Measurements from ENCODE around the gene HIBCH.
"Not testable (repeated sequence)": the region's sequence is repeated elsewhere in the genome, so short reads cannot be mapped to it uniquely, and the experiment has no call there.

Gene HIBCH

DNA sequence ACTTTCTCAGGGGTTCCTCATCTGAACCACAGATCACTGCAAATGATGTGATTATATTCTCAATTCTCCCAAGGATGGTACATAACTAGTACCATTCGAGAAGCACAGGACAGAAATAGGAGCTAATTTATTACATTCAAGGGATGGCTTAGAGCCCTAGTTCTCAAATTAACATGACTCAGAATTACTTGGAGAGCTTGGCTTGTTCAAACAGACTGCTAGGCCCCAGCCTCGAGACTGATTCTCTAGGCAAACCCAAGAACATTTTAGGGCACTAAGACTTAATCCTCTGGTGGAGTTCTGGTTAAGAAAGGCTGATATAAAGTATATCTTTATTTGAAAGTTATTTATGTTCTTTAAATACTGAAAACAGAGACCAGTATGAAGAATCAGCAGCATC, 35.8 kb downstream of the HIBCH start:
- TF ChIP-seq, protein P1, sequence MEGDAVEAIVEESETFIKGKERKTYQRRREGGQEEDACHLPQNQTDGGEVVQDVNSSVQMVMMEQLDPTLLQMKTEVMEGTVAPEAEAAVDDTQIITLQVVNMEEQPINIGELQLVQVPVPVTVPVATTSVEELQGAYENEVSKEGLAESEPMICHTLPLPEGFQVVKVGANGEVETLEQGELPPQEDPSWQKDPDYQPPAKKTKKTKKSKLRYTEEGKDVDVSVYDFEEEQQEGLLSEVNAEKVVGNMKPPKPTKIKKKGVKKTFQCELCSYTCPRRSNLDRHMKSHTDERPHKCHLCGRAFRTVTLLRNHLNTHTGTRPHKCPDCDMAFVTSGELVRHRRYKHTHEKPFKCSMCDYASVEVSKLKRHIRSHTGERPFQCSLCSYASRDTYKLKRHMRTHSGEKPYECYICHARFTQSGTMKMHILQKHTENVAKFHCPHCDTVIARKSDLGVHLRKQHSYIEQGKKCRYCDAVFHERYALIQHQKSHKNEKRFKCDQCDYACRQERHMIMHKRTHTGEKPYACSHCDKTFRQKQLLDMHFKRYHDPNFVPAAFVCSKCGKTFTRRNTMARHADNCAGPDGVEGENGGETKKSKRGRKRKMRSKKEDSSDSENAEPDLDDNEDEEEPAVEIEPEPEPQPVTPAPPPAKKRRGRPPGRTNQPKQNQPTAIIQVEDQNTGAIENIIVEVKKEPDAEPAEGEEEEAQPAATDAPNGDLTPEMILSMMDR (IDR thresholded peaks at IDR 0.05; ENCODE audit: borderline replicate concordance, control extremely low read depth, extremely low read depth, insufficient read depth, missing control alignments) = no peak
- in situ Hi-C loops (cut with MboI; ENCODE audit: low sequenced_read_pairs, unreplicated experiment) = loop anchor here (25.0 kb wide), 1 partner anchor 196 kb away; no protein-coding TSS in a partner anchor
- no peak for DNase-seq (ENCODE audit: low spot score)

DNA sequence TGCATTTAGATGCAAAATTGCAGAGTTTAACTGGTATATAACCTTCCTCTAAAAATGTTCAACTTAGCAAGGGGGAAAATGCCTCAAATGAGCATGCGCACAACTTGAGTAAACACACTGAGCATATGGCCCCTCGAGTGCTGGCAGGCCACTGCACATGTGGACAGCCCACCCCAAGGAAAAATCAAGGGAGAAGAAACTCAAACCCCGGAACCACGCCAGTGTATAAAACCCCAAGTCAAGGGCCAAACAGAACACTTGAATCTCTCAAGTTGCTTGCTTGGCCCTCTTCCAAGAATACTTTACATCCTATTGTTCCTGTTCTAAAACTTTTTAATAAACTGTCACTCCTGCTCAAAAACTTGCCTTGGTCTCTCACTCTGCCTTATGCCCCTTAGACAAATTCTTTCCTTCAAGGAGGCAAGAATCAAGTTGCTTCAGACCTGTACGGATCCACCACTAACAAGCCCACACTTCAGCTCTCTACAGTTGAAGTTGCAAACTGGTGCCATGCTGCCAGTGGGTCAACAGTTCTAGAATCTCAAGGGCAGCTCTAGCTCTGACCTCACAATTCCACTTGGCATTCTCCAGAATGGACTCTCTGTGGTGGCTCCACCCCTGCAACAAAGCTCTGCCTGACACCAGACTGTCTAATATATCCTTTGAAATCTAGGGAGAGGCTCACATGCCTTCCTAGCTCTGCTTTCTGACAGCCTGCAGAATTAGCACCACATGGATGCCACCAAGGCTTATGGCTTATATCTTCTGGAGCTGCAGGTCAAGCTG, 38.9 kb downstream of the HIBCH start:
- TF ChIP-seq, protein P1 (IDR thresholded peaks at IDR 0.05; ENCODE audit: borderline replicate concordance, control extremely low read depth, extremely low read depth, insufficient read depth, missing control alignments) = no peak
- DNase-seq (ENCODE audit: low spot score) = no peak
- in situ Hi-C loops (cut with MboI; ENCODE audit: low sequenced_read_pairs, unreplicated experiment) = loop anchor here (25.0 kb wide), 1 partner anchor 193 kb away; no protein-coding TSS in a partner anchor

- DNase-seq (ENCODE audit: low spot score) = not testable (repeated sequence)
- in situ Hi-C loops (cut with MboI; ENCODE audit: low sequenced_read_pairs, unreplicated experiment) = loop anchor here (25.0 kb wide), 1 partner anchor 192 kb away; no protein-coding TSS in a partner anchor
Observed at GRCh38 chr2:190279256-190280134, 40.1 kb downstream of the HIBCH start.

DNA sequence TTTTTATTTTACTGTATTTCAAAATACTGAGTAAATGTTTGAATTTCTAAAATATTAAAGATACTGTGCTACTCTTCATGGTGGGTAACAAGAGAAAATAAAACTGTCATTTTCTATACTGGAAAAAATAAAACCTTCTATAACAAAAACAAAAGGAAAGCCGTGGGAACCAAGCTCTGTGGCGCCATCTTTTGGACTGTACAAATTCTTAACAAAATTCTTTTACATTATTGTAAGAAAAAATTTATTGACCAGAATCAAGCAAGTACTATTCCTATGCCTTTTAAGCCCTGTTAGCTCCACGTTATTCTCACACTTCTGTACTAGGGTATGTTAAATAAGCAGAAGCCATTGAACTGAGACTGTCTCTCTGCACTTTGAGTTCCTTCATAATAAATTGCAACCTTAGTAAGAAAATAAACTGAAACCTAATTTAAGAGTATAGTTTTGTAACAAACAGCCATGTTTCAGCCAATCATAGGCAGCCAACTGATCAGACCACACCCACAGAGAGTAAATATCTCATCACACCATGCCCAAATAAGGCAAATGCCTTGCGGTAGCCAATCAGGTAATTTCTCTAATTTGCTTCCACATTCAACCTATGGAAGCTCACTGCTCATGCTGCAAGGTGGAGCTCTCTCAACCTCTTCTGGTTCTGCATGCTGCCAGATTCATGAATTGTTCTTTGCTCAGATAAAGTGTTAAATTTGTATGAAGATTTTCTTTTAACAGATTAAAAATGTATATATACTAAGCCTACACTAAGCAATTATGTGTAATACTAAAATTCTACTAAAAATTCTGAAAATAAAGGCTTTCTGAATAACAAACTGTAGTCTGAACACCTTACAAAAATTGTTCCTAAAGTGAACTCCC, 42.2 kb downstream of the HIBCH start:
- TF ChIP-seq, protein P1 (IDR thresholded peaks at IDR 0.05; ENCODE audit: borderline replicate concordance, control extremely low read depth, extremely low read depth, insufficient read depth, missing control alignments) = no peak
- DNase-seq (ENCODE audit: low spot score) = peak; percentile 10
- in situ Hi-C loops (cut with MboI; ENCODE audit: low sequenced_read_pairs, unreplicated experiment) = loop anchor here (25.0 kb wide), 1 partner anchor 190 kb away; no protein-coding TSS in a partner anchor

- TF ChIP-seq, protein P1 (IDR thresholded peaks at IDR 0.05; ENCODE audit: borderline replicate concordance, control extremely low read depth, extremely low read depth, insufficient read depth, missing control alignments) = no peak
Observed at GRCh38 chr2:190272457-190272842, 47.2 kb downstream of the HIBCH start.

GRCh38 chr2:190271783-190272456, 47.7 kb downstream of the HIBCH start:
- TF ChIP-seq, protein P1 (IDR thresholded peaks at IDR 0.05; ENCODE audit: borderline replicate concordance, control extremely low read depth, extremely low read depth, insufficient read depth, missing control alignments) = no peak
- DNase-seq (ENCODE audit: low spot score) = no peak
- in situ Hi-C loops (cut with MboI; ENCODE audit: low sequenced_read_pairs, unreplicated experiment) = no loop called here

More at GRCh38 chr2:190272457-190272842, 47.2 kb downstream of the HIBCH start:
- DNase-seq (ENCODE audit: low spot score) = no peak
- in situ Hi-C loops (cut with MboI; ENCODE audit: low sequenced_read_pairs, unreplicated experiment) = no loop called here

Measured in GM13976 (cell line).